HUES6 (cell line): ENCODE results near the gene PRKG1.

ENCODE experiments used
- H3K27ac ChIP-seq: 2 replicates; pipeline ENCODE4 v1.7.0; 2013; ENCODE audit warnings: low read depth, mild to moderate bottlenecking, low read length, inconsistent platforms
- H3K27me3 ChIP-seq: 2 replicates; pipeline ENCODE4 v1.6.1; 2013; ENCODE audit warnings: low read length; ENCODE audit not compliant: control insufficient read depth, insufficient read depth
- H3K36me3 ChIP-seq: 2 replicates; pipeline ENCODE4 v1.6.1; 2013; ENCODE audit warnings: low read length; ENCODE audit not compliant: control insufficient read depth, insufficient read depth
- H3K4me1 ChIP-seq: 2 replicates; pipeline ENCODE4 v1.6.1; 2013; ENCODE audit warnings: low read length; ENCODE audit not compliant: control insufficient read depth, insufficient read depth
- H3K4me3 ChIP-seq: 2 replicates; pipeline ENCODE4 v1.5.1; 2013; ENCODE audit warnings: low read depth, low read length
- H3K9ac ChIP-seq: one replicate; pipeline ENCODE4 v1.6.1; 2013; ENCODE audit warnings: mild to moderate bottlenecking, low read length
- H3K9me3 ChIP-seq: 2 replicates; pipeline ENCODE4 v1.6.1; 2013; ENCODE audit warnings: low read depth, low read length; ENCODE audit not compliant: control insufficient read depth, insufficient read depth

The PRKG1 gene

DNA sequence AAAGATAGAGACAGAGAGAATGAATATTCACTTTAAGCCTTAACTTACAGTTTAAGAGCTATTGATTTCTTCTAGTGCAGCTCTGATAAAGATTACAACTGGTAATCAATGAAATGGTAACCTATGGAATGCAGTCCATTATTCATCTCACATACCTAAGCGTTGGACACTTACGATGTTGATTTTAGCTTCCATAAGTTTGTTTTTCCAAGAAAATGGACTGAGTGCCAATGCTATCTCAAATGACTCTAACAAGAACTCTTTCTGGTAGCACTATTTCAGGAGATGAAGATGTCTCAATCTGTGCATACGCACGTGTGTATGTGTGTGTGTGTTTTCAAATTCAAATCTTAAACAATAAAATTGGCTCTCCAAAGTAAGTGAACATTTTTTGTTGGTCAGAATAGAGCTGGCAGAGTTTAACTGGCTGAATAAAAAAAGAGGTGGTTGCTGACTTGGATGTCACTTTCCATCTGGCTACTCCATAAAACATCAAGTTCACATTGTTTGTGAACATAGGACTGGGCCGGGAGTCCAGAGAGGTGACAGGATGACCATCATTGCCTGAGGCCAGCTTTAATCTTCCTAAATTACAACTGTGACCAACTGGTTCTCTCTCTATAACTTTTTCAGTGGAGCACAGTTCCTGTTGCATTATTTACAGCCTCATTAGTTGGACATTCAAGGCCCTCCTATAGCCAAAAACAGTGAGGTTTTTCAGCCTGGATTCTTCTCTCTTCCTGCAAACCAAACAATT is 732.0 kb downstream of the PRKG1 start:
- Histone ChIP-seq H3K4me1 (no peaks in the 10 kb centered on the region), H3K4me3 (no peak overlapping the region), H3K9me3 (no peaks in the 10 kb centered on the region), H3K36me3 (no peaks in the 10 kb centered on the region), H3K27ac (no peak overlapping the region), H3K9ac (no peak overlapping the region), H3K27me3 (no peaks in the 10 kb centered on the region)

DNA sequence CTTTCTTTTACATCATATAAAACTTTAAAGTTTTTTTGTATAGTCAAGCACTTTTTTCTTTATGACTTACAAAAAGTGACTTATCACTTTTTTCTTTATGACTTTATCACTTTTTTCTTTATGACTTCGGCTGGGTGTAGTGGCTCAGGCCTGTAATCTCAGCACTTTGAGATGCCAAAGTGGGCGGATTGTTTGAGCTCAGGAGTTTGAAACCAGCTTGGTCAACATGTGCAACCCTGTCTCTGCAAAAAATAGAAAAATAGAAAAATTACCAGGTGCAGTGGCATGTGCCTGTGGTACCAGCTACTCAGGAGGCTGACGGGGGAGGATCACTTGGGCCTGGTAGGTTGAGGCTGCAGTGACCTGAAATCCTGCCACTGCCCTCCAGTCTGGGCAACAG is 733.9 kb downstream of the PRKG1 start:
- no peak overlapping the region for H3K4me3 ChIP-seq
- H3K27ac ChIP-seq, result no peak overlapping the region
- no peaks in the 10 kb centered on the region for H3K36me3 ChIP-seq
- no peaks in the 10 kb centered on the region for H3K9me3 ChIP-seq
- H3K4me1 ChIP-seq, result no peaks in the 10 kb centered on the region
- H3K27me3 ChIP-seq, result no peaks in the 10 kb centered on the region
- no peak overlapping the region for H3K9ac ChIP-seq

DNA sequence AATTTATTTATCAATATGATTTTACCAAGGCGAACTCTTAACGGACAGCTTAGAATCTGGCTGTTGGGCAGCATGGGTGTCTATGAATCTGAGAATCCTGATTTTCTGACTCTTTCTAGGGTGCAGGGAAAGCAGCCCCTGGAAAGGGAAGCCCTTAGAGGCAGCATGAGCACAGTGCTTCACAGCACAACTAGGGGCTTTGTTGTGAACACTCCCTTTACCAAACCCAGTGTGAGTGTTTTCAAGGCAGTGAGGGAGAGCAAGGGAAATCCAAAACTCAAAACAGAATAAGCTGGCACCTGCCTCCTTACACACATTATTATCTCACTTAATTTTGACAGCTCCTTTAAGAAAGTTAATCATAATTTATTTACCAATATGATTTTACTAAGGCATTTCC is 741.4 kb downstream of the PRKG1 start:
- Histone ChIP-seq H3K27me3 (no peaks in the 10 kb centered on the region), H3K9ac (no peak overlapping the region), H3K4me1 (peaks cover 10% of the 10 kb centered on the region), H3K9me3 (no peaks in the 10 kb centered on the region), H3K36me3 (no peaks in the 10 kb centered on the region), H3K27ac (no peak overlapping the region), H3K4me3 (no peak overlapping the region)

DNA sequence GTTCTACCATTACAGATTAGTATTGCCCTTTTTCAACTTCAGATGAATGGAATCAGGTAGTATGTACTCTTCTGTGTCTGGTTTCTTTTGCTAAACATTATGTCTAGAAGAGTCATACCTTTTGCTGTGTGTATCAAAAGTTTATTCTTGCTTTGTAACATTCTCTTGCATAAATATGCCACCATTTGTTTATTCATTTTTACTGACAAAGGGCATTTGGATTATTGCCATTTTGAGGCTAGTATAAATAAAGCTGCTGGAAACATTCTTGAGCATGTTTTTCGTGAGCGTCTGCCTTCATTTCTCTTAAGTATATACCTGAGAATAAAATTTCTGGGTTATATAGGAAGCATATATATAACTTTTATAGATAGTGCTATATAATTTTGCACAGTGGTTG is 746.8 kb downstream of the PRKG1 start:
- H3K4me3 ChIP-seq, result no peak overlapping the region
- H3K27me3 ChIP-seq, result no peaks in the 10 kb centered on the region
- no peaks in the 10 kb centered on the region for H3K36me3 ChIP-seq
- 0 out of 2 replicates have a peak, but pooled peaks cover 5% of the 10 kb centered on the region for H3K9me3 ChIP-seq
- H3K27ac ChIP-seq, result no peak overlapping the region
- no peak overlapping the region for H3K9ac ChIP-seq
- no peaks in the 10 kb centered on the region; the same call in 1 of the 2 replicates for H3K4me1 ChIP-seq

DNA sequence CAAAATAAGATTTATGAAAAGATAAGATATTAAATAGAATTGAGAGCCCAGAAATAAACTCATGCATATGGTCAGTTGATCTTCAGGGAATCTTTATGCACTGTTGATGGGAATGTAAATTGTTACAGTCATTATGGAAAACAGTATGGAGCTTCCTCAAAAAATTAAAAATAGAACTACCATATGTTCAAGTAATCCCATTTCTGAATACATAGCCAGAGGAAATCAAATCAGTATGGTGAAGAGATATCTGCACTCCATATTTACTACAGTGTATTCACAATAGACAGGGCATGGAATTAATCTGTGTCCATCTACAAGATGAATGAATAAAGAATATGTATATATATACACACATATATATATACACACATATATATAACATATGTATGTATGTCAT is 747.5 kb downstream of the PRKG1 start:
- Histone ChIP-seq H3K9ac (no peak overlapping the region), H3K4me3 (no peak overlapping the region), H3K27me3 (no peaks in the 10 kb centered on the region), H3K27ac (no peak overlapping the region), H3K9me3 (0 out of 2 replicates have a peak, but pooled peaks cover 5% of the 10 kb centered on the region), H3K36me3 (no peaks in the 10 kb centered on the region), H3K4me1 (no peaks in the 10 kb centered on the region)

DNA sequence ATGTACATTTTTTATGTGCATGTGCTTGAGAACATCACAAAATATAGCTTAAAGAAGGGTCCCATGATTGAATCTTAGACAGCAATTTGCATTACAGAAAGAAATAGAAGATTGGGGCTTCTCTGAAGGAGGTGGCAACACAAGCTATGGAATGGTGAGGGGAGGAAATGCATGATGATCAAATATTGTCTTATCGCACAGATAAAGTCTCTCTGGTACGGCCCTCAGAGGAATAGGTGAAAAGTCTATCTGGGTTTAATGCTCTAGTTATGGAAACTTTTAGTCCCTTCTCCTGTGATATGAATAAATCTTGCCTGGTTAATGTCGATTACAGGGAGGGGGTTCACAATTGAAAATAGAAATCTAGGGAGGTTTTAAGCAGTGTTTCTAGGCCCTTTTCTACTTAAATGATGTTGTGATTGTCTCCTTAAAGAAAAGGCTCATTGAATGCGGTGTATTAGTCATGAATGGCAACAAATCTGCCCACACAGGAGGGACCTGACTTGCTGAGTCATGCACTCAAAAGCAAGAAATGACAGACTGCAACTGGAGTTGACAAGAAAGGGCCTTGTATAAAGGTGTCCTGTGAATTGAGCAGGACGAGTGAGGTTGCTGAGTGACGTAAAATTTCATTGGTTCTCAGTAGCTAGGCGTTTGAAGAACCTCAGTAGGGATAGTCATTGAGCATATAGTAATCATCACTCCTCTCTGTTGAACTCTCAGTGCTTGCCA is 758.5 kb downstream of the PRKG1 start:
- Histone ChIP-seq H3K9me3 (peaks cover 7% of the 10 kb centered on the region), H3K4me1 (peaks cover 6% of the 10 kb centered on the region; the same call in 1 of the 2 replicates), H3K27me3 (no peaks in the 10 kb centered on the region), H3K4me3 (no peak overlapping the region), H3K36me3 (no peaks in the 10 kb centered on the region), H3K9ac (no peak overlapping the region), H3K27ac (0 out of 2 replicates have a peak overlapping the region, but pooled peaks have one; percentile 18)

DNA sequence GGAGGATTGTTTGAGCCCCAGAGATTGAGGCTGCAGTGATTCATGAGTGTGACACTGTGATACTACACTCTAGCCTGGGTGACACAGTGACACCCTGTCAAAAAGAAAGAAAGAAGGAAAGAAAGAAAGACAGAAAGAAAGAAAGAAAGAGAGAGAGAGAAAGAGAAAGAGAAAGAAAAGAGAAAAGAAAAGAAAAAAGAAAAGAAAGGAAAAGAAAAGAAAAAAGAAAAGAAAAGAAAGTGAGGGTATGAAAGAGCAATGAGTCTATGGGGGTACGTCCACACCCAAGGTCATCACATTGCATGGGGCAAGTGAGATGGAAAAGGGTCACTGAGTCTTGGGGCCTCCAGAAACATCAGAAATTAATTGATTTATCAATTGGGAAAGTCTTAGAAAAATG is 760.3 kb downstream of the PRKG1 start:
- peaks cover 20% of the 10 kb centered on the region for H3K4me1 ChIP-seq
- H3K4me3 ChIP-seq, result no peak overlapping the region
- no peaks in the 10 kb centered on the region for H3K27me3 ChIP-seq
- H3K9me3 ChIP-seq, result peaks cover 3% of the 10 kb centered on the region; the same call in 1 of the 2 replicates
- H3K27ac ChIP-seq, result no peak overlapping the region
- H3K9ac ChIP-seq, result no peak overlapping the region
- no peaks in the 10 kb centered on the region for H3K36me3 ChIP-seq

DNA sequence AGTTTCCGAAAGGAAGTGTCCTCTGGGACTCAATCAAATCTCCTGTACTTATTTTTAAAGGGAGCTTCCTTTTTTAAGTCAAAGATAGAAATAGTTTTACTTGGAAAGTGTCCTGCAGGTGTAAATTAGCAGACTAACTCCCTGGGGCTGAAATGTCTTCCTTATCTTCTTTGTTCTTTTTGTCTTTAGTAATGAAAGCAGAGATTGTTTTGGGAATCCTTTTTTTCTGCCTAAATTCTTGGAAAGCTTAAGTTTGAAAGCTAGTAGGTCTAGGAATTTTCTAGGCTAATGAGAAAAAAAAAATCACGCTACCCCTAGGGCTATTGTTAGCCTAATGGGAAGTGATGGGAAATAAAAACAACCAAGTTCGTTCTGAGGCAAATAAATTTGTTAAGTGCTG is 764.2 kb downstream of the PRKG1 start:
- Histone ChIP-seq H3K9me3 (peaks cover 3% of the 10 kb centered on the region; the same call in 1 of the 2 replicates), H3K27ac (no peak overlapping the region), H3K36me3 (no peaks in the 10 kb centered on the region), H3K4me1 (peaks cover 20% of the 10 kb centered on the region), H3K4me3 (no peak overlapping the region), H3K27me3 (no peaks in the 10 kb centered on the region), H3K9ac (no peak overlapping the region)

DNA sequence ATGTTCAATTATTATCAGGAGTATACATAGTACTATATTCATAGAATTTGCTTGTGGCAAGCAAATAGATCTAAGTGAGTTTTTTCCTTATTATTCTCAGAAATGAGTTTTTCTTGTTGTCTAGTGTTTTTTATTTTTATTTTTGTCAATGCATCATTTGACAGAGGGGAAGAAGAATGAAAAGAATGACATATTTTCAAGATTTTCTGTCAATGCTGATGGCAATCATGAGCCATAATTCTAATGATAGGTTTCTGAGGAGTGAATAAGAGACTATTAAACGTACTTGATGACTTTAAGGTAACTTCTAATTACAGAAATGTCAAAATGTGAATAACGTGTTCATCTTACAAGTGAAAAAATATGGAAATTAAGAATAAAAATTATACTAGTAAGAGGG is 769.7 kb downstream of the PRKG1 start:
- Histone ChIP-seq H3K4me3 (no peak overlapping the region), H3K27me3 (no peaks in the 10 kb centered on the region), H3K27ac (no peak overlapping the region), H3K4me1 (peaks cover 10% of the 10 kb centered on the region), H3K9ac (no peak overlapping the region), H3K9me3 (no peaks in the 10 kb centered on the region), H3K36me3 (no peaks in the 10 kb centered on the region)

DNA sequence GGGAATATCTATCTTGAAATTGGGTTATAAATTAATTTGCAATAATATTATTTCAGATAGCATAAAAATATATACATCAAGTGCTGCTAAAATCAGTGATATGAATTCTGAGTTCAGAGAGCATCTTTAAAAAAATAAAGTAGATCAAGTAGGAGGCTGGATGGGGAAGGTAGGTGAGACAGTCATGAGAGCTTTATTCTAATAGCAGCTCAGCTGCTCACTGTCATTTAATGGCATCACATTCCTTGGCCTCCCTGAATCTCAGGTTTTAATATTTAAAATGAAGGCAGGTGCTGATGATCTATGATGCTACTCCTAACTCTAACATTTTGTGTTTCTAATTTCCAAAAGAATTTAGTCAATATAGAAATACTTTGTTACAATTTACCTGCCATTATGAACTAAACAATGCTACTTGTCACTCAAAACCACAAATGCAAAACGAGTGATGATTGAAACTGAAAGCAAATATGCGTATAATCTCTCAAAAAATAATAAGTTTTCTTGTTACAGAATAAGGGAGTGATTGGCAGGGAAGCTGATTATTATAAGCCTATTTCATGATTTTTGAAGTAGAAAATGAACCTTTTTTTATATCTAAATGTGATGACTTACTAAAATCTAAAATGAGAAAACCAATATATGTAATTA is 772.7 kb downstream of the PRKG1 start:
- H3K4me1 ChIP-seq, result peaks cover 6% of the 10 kb centered on the region; the same call in 1 of the 2 replicates
- no peak overlapping the region for H3K27ac ChIP-seq
- H3K27me3 ChIP-seq, result no peaks in the 10 kb centered on the region
- no peak overlapping the region for H3K9ac ChIP-seq
- H3K9me3 ChIP-seq, result no peaks in the 10 kb centered on the region
- no peaks in the 10 kb centered on the region for H3K36me3 ChIP-seq
- no peak overlapping the region for H3K4me3 ChIP-seq

DNA sequence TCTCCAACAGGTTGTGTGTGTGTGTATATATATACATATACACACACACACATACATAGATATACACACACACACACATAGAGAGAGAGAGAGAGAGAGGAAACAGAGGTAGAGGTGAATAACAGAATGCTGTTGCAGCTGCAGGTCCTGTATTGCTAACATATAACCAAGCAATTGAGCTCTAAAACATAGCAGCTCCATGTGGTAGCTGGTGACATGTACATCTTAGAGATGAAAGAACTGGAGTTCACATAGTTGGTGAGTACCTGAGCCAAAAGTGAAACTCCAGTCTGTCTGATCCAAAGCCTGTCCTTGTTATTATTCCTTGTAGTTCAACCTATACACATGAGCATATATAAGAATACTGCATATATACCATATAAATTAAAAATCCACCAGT is 778.0 kb downstream of the PRKG1 start:
- H3K9ac ChIP-seq, result no peak overlapping the region
- no peak overlapping the region for H3K27ac ChIP-seq
- H3K9me3 ChIP-seq, result peaks cover 7% of the 10 kb centered on the region
- H3K27me3 ChIP-seq, result no peaks in the 10 kb centered on the region
- H3K36me3 ChIP-seq, result no peaks in the 10 kb centered on the region
- no peak overlapping the region for H3K4me3 ChIP-seq
- H3K4me1 ChIP-seq, result peaks cover 9% of the 10 kb centered on the region; the same call in 1 of the 2 replicates
